Stimulated activated CD4-positive, alpha-beta T cell treated with anti-CD3 and anti-CD28 coated beads, Interleukin-4, amount 100 ng/mL, for 1 hour (primary cell): ENCODE data around the gene SVEP1.
"Not testable (repeated sequence)": the region's sequence is repeated elsewhere in the genome, so short reads cannot be mapped to it uniquely, and the experiment has no call there.

Experiments
- DNase-seq: peaks from one replicate; pipeline ENCODE4 v3.0.0-alpha.2; 2020

Gene SVEP1

DNA sequence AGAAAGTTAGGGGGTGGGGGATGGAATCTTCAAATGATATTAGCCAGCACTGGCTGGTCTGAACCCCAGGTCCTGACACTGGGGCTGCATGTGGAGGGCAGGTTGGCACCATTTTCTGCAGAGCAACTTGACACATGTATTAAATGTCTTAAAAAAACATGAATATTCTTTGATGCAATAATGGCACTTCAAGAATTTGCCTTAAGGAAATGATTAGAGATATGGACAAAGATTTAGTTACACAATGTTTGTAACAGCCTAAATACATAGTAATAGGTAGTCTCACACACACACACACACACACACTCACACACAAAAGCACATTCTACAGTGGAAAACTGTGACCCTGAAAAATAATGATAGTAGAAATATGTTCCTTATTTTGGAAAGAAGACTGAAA lies 3.6 kb downstream of the SVEP1 start:
- no peak for DNase-seq

DNA sequence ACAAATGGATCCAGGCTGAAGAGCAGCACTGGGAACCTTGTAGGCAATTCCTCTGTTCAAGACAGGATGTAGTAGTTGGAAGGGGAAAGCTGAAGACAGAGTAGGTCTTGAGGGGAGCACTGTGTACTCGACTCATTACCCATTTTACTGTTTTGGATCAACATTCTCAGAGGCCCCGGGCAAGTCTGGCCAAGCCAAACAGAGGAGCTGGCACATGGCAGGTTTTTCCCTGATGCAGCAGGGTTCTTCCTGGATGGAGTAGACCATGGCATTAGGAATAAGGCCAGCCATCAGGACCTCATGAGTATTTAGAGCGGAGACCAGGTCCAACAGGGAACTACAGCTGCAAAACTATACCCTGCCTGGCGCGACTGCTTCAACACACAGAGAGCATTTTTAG lies 4.4 kb downstream of the SVEP1 start:
- DNase-seq: no peak

- DNase-seq: no peak
These were observed 6.2 kb downstream of the SVEP1 start for GRCh38 chr9:110573305-110573704.

DNA sequence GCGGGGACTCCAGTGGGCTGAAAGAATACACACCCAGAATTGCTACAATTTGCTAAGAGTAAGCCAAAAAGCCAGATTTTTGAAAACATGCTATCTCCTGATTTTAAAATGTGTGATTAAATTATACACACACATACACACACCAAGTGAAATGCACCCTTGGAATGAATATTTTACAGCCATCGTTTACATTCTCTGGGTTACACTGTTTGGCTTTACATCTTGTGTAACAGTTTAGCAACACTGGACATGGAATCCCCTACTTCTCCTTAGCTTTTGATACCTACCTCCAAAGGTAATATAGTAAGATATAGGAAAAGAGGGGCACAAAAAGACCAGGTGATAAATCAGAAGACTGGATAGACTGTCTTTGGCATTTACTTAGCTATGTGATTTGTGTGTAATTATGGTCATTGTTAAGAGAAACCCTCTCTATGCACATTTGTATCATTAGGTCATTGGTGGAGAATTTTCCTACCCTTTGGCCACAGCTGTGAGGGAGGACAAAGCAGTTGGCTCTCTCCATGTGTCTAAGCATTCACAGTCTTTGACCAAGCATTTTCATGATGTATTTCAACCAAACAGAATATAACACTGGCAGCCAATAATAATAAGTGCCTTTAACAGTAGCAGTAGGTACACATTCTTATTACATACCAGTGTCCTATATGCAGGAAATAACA lies 7.6 kb downstream of the SVEP1 start:
- no peak for DNase-seq

- DNase-seq: no peak
These were observed 13.4 kb downstream of the SVEP1 start for GRCh38 chr9:110566156-110566555.

DNA sequence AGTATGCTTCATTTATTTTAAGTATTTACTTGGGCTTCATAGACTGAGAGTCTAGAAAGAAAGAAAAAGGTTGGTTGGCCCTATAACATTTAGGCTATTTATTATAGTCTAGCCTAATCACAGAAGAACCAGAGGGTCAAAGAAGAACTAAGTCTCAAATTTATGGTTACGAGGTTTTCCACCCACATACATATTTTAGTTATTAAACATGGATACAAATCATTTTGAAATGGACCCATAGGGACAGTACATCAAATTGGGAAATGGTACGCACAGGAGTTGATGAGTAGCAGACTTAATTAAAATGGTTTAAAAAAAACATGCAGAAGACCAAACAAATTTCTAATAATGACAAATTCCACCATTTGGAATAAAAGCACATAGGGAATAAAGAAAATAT lies 17.7 kb downstream of the SVEP1 start:
- DNase-seq: no peak

- DNase-seq: no peak
These were observed 19.7 kb downstream of the SVEP1 start for GRCh38 chr9:110559869-110560268.

DNA sequence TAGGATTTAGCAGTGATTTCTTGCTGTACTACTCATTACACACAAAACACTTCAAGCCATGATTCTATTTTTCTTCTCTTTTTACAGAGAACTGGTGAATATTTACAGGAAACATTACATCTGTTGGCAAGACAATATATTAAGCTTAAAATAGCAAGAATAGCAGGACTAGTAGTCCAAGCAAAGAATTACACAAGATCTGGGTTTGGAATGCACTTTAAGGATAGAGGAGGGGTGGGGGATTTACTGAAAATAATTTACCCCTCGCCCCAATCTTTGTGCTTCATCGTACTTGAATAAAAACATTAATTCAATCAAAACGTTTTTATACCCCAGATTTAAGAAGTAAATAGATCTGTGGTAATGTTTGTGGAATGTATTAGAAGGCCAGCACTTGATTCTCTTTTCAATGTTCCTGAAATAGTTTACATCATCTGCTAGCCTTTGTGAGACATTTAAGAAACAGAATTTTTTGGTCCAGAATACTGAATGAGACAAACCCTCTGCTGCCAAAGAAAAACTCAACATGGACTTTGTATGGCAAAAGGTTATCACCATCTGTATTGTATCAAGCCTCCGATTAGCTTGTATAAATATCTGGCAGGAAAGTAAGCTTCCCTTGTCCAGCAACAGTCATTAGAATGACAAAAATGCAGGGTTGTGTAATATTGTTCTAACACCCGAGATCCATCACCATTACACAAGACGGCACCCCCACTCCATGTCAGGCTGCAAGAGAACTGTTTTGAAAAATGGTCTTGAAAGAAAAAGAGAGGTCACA lies 23.8 kb downstream of the SVEP1 start:
- DNase-seq: no peak

GRCh38 chr9:110546411-110546871 lies 33.1 kb downstream of the SVEP1 start:
- DNase-seq: no peak

- DNase-seq: no peak
These were observed 33.8 kb downstream of the SVEP1 start for GRCh38 chr9:110545705-110546104.

DNA sequence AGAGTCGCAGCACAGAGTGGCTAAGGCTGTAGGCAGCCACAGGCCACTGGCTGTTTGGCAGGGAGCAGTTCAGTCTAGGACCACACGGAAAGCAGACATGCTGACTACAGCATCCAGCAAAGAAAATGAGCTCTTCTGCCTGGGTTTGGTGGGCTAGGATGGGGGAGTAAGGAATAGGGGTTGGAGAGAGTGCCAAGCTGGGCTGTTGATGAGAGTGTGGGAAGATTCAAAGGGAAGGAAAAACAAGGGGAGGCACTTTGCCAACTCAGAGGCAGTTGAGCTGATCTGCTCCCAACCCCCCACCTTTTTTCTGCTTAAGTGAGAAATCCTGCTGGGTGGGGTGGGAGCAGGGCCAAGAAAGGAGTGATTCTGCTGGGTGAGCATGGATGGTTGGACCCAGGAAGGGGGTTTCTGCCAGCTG lies 35.9 kb downstream of the SVEP1 start:
- DNase-seq: no peak

DNA sequence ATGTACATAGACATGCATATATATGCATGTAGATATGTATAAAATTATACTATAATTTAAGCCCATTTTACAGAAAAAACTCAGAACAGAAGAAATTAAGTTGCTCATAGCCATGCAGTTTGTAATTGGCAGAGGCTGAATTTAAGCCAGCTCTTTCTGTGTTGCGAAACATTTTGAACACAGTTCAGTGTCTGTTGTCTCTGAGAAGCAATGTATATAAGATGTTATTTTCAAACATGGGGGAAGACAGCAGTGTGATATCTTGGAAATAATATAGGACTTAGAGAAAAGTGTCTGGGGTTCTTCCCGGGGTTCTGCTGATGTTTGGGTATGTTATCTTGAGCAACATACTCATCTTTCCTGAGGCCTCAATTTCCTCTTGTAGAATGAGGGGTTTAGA lies 37.6 kb downstream of the SVEP1 start:
- no peak for DNase-seq

DNA sequence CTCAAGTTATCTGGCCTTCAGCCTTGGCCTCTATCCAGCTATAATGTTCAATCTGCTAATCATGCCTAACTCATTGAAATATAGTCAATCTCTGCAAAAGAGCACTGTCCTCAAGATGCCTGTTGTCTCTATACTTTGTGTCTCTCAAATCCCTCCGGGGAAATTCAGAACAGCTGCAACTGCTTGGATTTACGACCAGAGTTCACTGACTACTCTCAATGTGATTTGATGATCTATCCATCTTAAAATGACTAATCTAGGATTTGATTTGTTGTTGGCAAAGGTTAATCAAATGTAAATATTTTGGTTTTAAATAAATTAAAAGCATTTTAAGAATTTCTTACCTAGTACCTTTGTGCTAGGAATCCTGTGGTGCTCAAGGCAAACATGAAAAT lies 40.9 kb downstream of the SVEP1 start:
- DNase-seq: no peak

DNA sequence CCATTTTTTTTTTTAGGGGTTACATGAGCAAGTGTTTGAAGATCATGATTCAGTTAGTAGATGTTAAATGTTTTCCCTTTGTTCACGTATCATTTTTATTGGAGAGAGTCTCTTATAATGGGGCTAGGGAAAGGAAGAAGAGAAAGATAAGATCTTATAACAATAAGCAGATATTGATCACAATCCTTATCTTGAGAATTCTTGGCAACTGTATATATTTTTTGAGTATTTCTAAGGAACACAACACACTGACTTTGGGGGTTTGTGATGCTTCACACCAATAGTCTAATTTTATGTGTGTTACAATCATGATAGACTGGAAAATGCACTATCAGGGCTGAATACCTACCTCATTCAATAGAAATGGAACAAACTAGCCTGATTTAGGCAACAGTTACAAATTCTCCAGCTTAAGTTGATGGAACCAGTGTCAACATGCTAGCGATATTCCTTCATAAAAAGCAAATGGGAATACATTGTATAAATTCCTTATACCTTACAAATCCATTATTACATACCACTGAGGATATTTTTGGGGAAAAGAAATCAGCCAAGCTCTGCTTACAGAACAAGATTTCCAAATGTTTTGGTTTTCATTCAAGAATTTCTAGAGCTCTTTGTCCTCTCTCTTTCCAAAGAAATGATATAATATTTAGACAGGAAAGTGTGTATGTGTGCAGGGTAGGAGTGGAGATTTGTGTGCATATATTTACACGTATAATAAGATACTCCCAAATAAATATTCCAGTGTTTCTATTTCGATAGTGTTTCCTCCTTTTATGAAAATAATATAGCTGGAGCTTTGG lies 41.5 kb downstream of the SVEP1 start:
- no peak for DNase-seq

- no peak for DNase-seq
These were observed 42.7 kb downstream of the SVEP1 start for GRCh38 chr9:110536822-110537221.

DNA sequence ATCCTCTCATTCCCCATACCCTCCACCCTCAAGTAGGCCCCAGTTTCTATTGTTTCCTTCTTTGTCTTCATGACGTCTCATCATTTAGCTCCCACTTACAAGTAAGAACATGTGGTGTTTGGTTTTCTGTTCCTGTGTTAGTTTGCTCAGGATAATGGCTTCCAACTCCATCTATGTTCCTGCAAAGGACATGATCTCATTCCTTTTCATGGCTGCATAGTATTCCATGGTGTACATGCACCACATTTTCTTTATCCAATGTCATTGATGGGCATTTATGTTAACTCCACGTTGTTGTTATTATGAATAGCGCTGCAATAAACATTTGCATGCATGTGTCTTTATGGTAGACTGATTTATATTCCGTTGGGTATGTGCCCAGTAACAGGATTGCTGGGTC lies 45.4 kb downstream of the SVEP1 start:
- DNase-seq: not testable (repeated sequence)

DNA sequence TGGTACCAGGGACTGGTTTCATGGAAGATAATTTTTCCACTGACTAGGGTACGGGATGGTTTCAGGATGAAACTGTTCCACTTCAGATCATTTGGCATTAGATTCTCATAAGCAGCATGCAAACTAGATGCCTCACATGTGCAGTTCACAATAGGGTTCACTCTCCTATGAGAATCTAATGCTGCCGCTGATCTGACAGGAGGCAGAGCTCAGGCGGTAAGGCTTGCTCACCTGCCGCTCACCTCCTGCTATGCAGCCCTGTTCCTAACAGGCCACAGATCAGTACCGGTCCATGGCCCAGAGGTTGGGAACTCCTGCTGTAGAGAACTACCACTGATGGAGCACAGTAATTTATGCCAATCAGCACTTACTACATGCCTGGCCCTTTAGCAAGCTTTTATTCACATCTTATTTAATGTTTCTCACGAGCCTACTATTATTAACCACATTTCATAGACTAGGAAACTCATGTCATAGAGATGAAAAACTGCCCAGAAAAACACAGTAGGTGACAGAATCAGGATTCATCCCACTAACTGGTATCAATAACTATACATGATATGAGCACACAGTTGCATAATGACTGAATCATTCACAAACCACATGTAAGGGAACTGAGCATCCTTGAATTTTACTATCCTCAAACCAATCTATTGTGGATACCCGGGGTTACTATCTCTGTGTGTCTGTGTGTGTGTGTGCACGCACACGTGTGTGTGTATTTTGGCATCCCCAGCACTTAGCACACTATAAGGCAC lies 46.5 kb downstream of the SVEP1 start:
- DNase-seq: no peak

DNA sequence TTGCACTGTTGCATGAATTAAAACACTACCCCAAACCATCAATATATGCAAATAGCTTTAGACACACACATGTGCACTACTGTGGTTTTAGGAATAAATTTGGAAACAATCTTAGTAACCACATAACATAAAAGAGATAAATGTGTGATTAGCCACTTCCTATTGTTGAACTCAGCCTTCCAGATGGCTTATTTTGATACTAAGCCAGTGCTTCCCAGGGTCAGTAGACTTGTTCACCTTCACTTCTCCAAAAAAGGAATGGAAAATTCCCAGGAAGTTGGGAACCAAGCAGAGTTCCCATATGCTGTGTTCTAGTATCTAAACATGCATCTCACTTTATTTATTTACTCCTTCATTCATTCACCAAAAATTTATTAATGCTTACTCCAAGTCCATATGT lies 47.8 kb downstream of the SVEP1 start:
- no peak for DNase-seq

DNA sequence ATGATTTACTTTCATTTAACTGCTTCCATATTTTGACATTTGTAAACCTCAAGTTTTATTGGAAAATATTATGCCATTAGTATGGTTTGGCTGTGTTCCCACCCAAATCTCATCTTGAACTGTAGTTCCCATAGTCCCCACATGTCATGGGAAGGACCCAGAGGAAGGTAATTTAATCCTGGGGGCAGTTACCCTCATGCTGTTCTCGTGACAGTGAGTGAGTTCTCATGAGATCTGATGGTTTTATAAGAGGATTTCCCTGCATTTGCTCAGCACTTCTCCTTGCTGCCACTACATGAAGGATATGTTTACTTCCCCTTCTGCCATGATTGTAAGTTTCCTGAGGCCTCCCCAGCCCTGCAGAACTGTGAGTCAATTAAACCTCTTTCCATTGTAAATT lies 48.3 kb downstream of the SVEP1 start:
- DNase-seq: not testable (repeated sequence)

DNA sequence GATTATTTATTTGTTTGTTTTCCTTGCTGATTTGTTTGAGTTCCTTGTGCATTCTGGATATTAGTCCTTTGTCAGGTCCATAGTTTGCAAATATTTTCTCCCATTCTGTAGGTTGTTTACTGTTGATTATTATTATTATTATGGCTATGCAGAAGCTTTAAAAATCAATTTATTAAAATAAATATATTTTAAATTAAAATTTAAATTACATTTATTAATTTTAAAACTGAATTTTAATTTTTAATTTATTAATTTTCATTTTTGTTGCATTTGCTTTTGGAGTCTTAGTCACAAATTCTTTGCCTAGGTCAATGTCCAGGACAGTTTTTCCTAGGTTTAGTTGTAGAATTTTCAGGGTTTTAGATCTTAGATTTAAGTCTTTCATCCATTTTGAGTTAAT lies 50.9 kb downstream of the SVEP1 start:
- no peak for DNase-seq

- DNase-seq: no peak
These were observed 53.1 kb downstream of the SVEP1 start for GRCh38 chr9:110526426-110526825.

GRCh38 chr9:110521206-110521605 lies 58.3 kb downstream of the SVEP1 start:
- DNase-seq: no peak

GRCh38 chr9:110520120-110520701 lies 59.3 kb downstream of the SVEP1 start:
- no peak for DNase-seq
